Measurements from ENCODE around the gene LRRN3. TPM values are rescaled to one million over a fixed set of nuclear protein-coding genes. Genes with fewer than 3 reads are reported as not detected.

The LRRN3 gene
- total and polyA plus RNA-seq, 2 experiments from 2014 or later = 0.41 to 0.43 TPM

DNA sequence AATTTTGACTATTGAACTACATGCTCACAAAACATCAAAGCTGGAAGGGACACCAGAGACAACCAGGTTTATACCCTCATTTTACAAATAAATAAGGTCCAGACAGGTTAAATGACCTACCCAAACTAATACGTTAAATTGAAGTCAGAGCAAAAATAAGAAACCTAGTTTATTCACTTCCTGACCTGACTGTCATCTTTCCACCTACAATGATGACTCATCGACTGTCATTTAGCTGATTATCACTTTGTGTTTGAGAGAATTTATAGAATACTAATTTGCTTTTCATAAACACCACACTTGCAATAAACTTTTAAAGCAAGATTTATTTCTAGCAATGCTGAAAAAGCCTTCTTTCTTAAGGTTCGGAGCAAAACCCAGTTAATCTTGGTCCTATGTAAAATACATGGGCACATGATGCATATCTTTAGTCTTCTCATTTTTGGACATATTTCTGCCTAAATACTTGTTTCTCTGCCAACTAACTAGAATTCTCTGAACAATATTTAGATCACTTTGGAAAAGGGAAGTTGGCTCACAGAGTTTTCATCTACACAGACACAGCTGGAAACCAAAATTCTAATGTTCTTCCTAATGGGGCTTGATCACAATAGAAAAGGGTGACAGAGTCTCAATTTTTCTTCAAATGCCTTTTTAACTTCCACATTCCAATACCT, 16.7 kb upstream of the LRRN3 start:
- H3K4me3 ChIP-seq = no peak overlapping the region
- H3K9me2 ChIP-seq (ENCODE audit: insufficient read depth) = no peaks in the 10 kb centered on the region
- H3K9ac ChIP-seq = no peak overlapping the region
- no peak for TF ChIP-seq EZH2phosphoT487 (IDR thresholded peaks at IDR 0.05; ENCODE audit: insufficient read depth, low read depth)
- no peak for TF ChIP-seq EZH2 (IDR thresholded peaks at IDR 0.05; ENCODE audit: insufficient read depth, poor library complexity, severe bottlenecking)
- peaks cover 53% of the 10 kb centered on the region for H3K4me1 ChIP-seq (ENCODE audit: insufficient read depth)
- no peak overlapping the region for H3K27ac ChIP-seq
- no peaks in the 10 kb centered on the region for H3K79me2 ChIP-seq (ENCODE audit: insufficient read depth)
- no peaks in the 10 kb centered on the region for H4K20me1 ChIP-seq (ENCODE audit: insufficient read depth)
- in situ Hi-C loops (cut with MboI) = no loop called here
- WGBS, 2 experiments (ENCODE audit: low coverage in 1 of 2, low lambda C conversion rate in 2 of 2, missing lambda C conversion rate in 2 of 2) = 62% methylated on average over 3 of the region's 3 CpGs
- H3K27me3 ChIP-seq (replicated peaks; ENCODE audit: insufficient read depth) = no peaks in the 10 kb centered on the region
- peaks cover 32% of the 10 kb centered on the region for H3F3A ChIP-seq (ENCODE audit: insufficient read depth)
- DNase-seq = peak; percentile 37
- no peaks in the 10 kb centered on the region for H3K9me3 ChIP-seq (ENCODE audit: low read depth)
- no peaks in the 10 kb centered on the region for H3K36me3 ChIP-seq (ENCODE audit: low read depth)
- H3K4me2 ChIP-seq (ENCODE audit: unreplicated experiment) = peak overlapping the region; percentile 23
- no peak overlapping the region for H2AFZ ChIP-seq

DNA sequence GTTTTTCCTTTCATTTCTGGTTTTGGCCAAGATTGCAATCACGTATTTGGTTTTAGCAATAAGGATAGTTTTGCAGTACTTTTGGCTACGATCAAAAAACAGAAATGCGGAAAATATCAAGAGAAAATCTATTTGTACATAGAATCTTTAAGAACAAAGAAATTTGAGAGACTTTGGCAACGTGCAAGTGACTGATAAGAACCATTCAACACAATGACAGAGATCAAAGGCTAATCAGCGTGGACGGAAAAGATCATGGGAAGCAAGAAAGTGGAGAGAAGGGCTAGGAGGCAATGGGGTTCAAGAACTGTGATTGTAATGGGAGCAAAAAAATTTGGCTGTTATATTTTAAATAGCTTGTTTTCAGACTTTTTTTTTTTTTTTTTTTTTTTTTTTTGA, 16.2 kb upstream of the LRRN3 start:
- Histone ChIP-seq H3K27ac (no peak overlapping the region), H3K27me3 (replicated peaks; ENCODE audit: insufficient read depth) (no peaks in the 10 kb centered on the region), H3K4me1 (ENCODE audit: insufficient read depth) (peaks cover 53% of the 10 kb centered on the region), H3K79me2 (ENCODE audit: insufficient read depth) (no peaks in the 10 kb centered on the region), H3K4me2 (ENCODE audit: unreplicated experiment) (peak overlapping the region; percentile 23), H3K9ac (no peak overlapping the region), H3K9me3 (ENCODE audit: low read depth) (no peaks in the 10 kb centered on the region), H4K20me1 (ENCODE audit: insufficient read depth) (no peaks in the 10 kb centered on the region), H3K36me3 (ENCODE audit: low read depth) (no peaks in the 10 kb centered on the region), H3K9me2 (ENCODE audit: insufficient read depth) (no peaks in the 10 kb centered on the region), H3F3A (ENCODE audit: insufficient read depth) (peaks cover 32% of the 10 kb centered on the region), H3K4me3 (no peak overlapping the region), H2AFZ (no peak overlapping the region)
- WGBS, 2 experiments (ENCODE audit: low coverage in 1 of 2, low lambda C conversion rate in 2 of 2, missing lambda C conversion rate in 2 of 2) = 90 to 92% methylated on average over 6 of the region's 6 CpGs
- no peak for DNase-seq
- in situ Hi-C loops (cut with MboI) = no loop called here
- TF ChIP-seq EZH2 (IDR thresholded peaks at IDR 0.05; ENCODE audit: insufficient read depth, poor library complexity, severe bottlenecking) = no peak
- no peak for TF ChIP-seq EZH2phosphoT487 (IDR thresholded peaks at IDR 0.05; ENCODE audit: insufficient read depth, low read depth)

DNA sequence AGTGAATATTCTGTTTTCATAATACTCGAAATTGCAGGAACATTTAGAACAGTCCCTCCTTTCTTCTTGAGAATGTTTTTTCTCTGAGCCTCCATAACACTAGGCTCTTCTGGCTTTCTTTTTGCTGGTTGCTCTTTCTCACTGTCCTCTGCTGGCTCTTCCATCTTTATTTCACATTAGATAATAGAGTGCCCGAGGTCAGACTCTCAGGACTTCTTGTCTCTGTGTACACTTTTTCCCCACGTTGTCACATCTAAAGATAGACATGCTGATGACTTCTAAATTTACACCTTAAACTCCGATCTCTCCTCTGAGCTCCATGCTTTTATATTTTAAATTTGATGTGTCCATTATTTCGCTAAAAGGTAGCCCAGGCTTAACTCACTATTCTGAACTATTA, 15.4 kb upstream of the LRRN3 start:
- peaks cover 53% of the 10 kb centered on the region for H3K4me1 ChIP-seq (ENCODE audit: insufficient read depth)
- H3F3A ChIP-seq (ENCODE audit: insufficient read depth) = peaks cover 32% of the 10 kb centered on the region
- in situ Hi-C loops (cut with MboI) = no loop called here
- peak overlapping the region; percentile 26 for H3K4me2 ChIP-seq (ENCODE audit: unreplicated experiment)
- H3K9me2 ChIP-seq (ENCODE audit: insufficient read depth) = no peaks in the 10 kb centered on the region
- no peak overlapping the region for H3K4me3 ChIP-seq
- DNase-seq = no peak
- 92 to 96% methylated on average over 5 of the region's 5 CpGs for WGBS, 2 experiments (ENCODE audit: low coverage in 1 of 2, low lambda C conversion rate in 2 of 2, missing lambda C conversion rate in 2 of 2)
- H2AFZ ChIP-seq = no peak overlapping the region
- H3K27ac ChIP-seq = 0 out of 2 replicates have a peak overlapping the region, but pooled peaks have one; percentile 12
- H3K79me2 ChIP-seq (ENCODE audit: insufficient read depth) = no peaks in the 10 kb centered on the region
- no peak overlapping the region for H3K9ac ChIP-seq
- no peaks in the 10 kb centered on the region for H3K9me3 ChIP-seq (ENCODE audit: low read depth)
- no peaks in the 10 kb centered on the region for H3K36me3 ChIP-seq (ENCODE audit: low read depth)
- H3K27me3 ChIP-seq (replicated peaks; ENCODE audit: insufficient read depth) = no peaks in the 10 kb centered on the region
- TF ChIP-seq EZH2 (IDR thresholded peaks at IDR 0.05; ENCODE audit: insufficient read depth, poor library complexity, severe bottlenecking) = no peak
- no peak for TF ChIP-seq EZH2phosphoT487 (IDR thresholded peaks at IDR 0.05; ENCODE audit: insufficient read depth, low read depth)
- no peaks in the 10 kb centered on the region for H4K20me1 ChIP-seq (ENCODE audit: insufficient read depth)

DNA sequence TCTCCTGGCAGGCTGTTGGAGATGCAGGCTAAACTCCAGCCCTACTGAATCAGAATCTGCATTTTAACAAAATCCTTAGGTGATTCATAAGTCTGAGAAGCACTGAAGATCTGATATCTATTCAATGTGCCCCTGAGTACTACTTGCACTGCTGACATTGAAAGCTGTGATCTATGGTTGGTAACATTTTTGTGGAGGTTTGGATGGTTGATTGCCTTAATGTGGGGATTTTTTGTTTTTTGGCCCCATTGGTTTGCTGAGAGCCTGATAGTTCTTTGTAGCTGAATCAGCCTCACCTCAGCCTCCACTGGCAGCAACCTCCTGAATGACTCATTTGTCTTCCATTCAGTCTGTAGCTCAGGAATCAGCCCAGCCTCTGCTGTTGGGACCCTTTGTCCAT, 14.7 kb upstream of the LRRN3 start:
- no peaks in the 10 kb centered on the region for H3K9me2 ChIP-seq (ENCODE audit: insufficient read depth)
- H3K27ac ChIP-seq = peak overlapping the region; percentile 12; the same call in 1 of the 2 replicates
- H3K36me3 ChIP-seq (ENCODE audit: low read depth) = no peaks in the 10 kb centered on the region
- H3K27me3 ChIP-seq (replicated peaks; ENCODE audit: insufficient read depth) = no peaks in the 10 kb centered on the region
- peaks cover 55% of the 10 kb centered on the region for H3K4me1 ChIP-seq (ENCODE audit: insufficient read depth)
- DNase-seq = peak; percentile 67
- peaks cover 33% of the 10 kb centered on the region for H3F3A ChIP-seq (ENCODE audit: insufficient read depth)
- no peaks in the 10 kb centered on the region for H3K9me3 ChIP-seq (ENCODE audit: low read depth)
- no peak overlapping the region for H3K9ac ChIP-seq
- TF ChIP-seq EZH2 (IDR thresholded peaks at IDR 0.05; ENCODE audit: insufficient read depth, poor library complexity, severe bottlenecking) (no peak), EZH2phosphoT487 (IDR thresholded peaks at IDR 0.05; ENCODE audit: insufficient read depth, low read depth) (no peak)
- peak overlapping the region; percentile 26 for H3K4me2 ChIP-seq (ENCODE audit: unreplicated experiment)
- in situ Hi-C loops (cut with MboI) = no loop called here
- no peaks in the 10 kb centered on the region for H3K79me2 ChIP-seq (ENCODE audit: insufficient read depth)
- no peak overlapping the region for H3K4me3 ChIP-seq
- no peaks in the 10 kb centered on the region for H4K20me1 ChIP-seq (ENCODE audit: insufficient read depth)
- H2AFZ ChIP-seq = no peak overlapping the region

Measured in GM23248 (cell line).